Caco-2 (cell line): ENCODE data around the gene CLCN5. TPM values are rescaled to one million over a fixed set of nuclear protein-coding genes. Genes with fewer than 3 reads are reported as not detected.

Source experiments
- BruUV-seq: library from RNA; stranded (reverse); fragments of 400-500 nt; replicated peaks from 2 replicates; lab custom pipeline; 2021; lab: Mats Ljungman, UMichigan
- CTCF ChIA-PET: fragments of 300-600 bp; sonication (Branson Sonifier 250); formaldehyde crosslinking; loops from one replicate; lab custom pipeline; 2022; ENCODE audit warnings: antibody characterized with exemption; lab: Charles Lee
- POLR2A ChIA-PET: fragments of 300-600 bp; sonication (Branson Sonifier 250); formaldehyde crosslinking; loops from one replicate; lab custom pipeline; 2022; ENCODE audit warnings: antibody characterized with exemption; lab: Charles Lee
- DNase-seq, 2 experiments: peaks; one replicate each; pipeline versions ENCODE4 v3.0.0 to v3.0.0-alpha.2; 2020 to 2022
- H3K27me3 ChIP-seq: replicated peaks from 2 replicates; pipeline ENCODE4 v1.6.0; 2011; ENCODE audit warnings: low read length; ENCODE audit not compliant: control insufficient read depth, insufficient read depth
- H3K36me3 ChIP-seq: 2 replicates; pipeline ENCODE4 v1.5.1; 2011; ENCODE audit warnings: low read length; ENCODE audit not compliant: control insufficient read depth, insufficient read depth
- H3K4me1 ChIP-seq: fragments of 250-450 bp; sonication (Bioruptor Pico); 2 replicates; pipeline ENCODE4 v1.5.1; 2020; ENCODE audit warnings: mild to moderate bottlenecking
- H3K4me3 ChIP-seq: 2 replicates; pipeline ENCODE4 v1.5.1; 2011; ENCODE audit warnings: low read depth, mild to moderate bottlenecking, control low read depth, low read length
- H3K9me3 ChIP-seq: fragments of 250-450 bp; sonication (Bioruptor Pico); 2 replicates; pipeline ENCODE4 v1.5.1; 2020; ENCODE audit warnings: mild to moderate bottlenecking, moderate library complexity
- H3K27ac Mint-ChIP-seq: one replicate; pipeline ENCODE4 v1.8.0; 2022; ENCODE audit warnings: mixed read lengths; ENCODE audit not compliant: unreplicated experiment
- H3K27me3 Mint-ChIP-seq: one replicate; pipeline ENCODE4 v1.8.0; 2022; ENCODE audit warnings: mixed read lengths; ENCODE audit not compliant: insufficient read depth, unreplicated experiment
- H3K36me3 Mint-ChIP-seq: one replicate; pipeline ENCODE4 v1.8.0; 2022; ENCODE audit warnings: mild to moderate bottlenecking, mixed read lengths; ENCODE audit not compliant: insufficient read depth, unreplicated experiment
- H3K4me1 Mint-ChIP-seq: one replicate; pipeline ENCODE4 v1.8.0; 2022; ENCODE audit warnings: low read depth, mixed read lengths; ENCODE audit not compliant: unreplicated experiment
- H3K4me3 Mint-ChIP-seq: one replicate; pipeline ENCODE4 v1.8.0; 2022; ENCODE audit warnings: mild to moderate bottlenecking, moderate library complexity, mixed read lengths; ENCODE audit not compliant: unreplicated experiment
- H3K9me3 Mint-ChIP-seq: one replicate; pipeline ENCODE4 v1.8.0; 2022; ENCODE audit warnings: mixed read lengths; ENCODE audit not compliant: unreplicated experiment
- intact Hi-C: fragments of 100-400 bp; cut with micrococcal nuclease; formaldehyde crosslinking; loops from one replicate; pipeline ENCODE4 v1.10.0; 2022; ENCODE audit not compliant: unreplicated experiment
- total RNA-seq: library from RNA; stranded (reverse); gene quantifications from 2 replicates; pipeline ENCODE4 v1.2.3, GENCODE V29; 2022
- TF ChIP-seq, protein P1 (sequence below), 2 experiments: fragments of 200-600 bp in 1 of 2; IDR thresholded peaks; 1 replicate in 1 of 2; 2 replicates in 1 of 2; pipeline versions ENCODE4 v1.5.1 to v1.8.0; 2011 to 2022; ENCODE audit warnings: antibody characterized with exemption in 1 of 2, control low read depth in 1 of 2, inconsistent platforms in 1 of 2, low read depth in 1 of 2, low read length in 1 of 2, mild to moderate bottlenecking in 1 of 2, moderate library complexity in 1 of 2; ENCODE audit not compliant: insufficient read depth in 1 of 2, severe bottlenecking in 1 of 2, unreplicated experiment in 1 of 2

Gene CLCN5
- total RNA-seq, 1 experiment from 2014 or later = 61.0 TPM

DNA sequence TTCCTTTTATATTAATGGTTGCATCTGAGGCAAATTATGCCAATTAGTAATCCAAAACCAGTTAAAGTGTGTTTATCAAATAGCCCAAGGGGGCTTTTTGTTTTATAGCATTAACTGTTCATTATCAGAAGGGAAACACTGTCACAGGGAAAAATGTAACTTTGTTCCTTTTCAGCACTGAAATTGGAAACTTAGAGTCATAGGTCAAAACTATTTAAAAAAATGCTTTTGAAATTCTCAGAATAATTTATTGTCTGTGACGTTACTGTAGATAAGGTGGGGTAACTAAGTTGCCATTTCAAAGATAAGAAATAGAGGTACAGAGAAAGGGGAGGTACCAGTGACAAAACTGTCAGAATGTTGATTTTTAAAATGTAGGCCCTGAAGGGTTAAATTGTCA lies 149.1 kb downstream of the CLCN5 start:
- intact Hi-C loops = no loop called here
- DNase-seq = no peak
- H3K36me3 Mint-ChIP-seq = peaks cover 38% of the 10 kb centered on the region
- no peaks in the 10 kb centered on the region; the same call in 1 of the 2 replicates for H3K36me3 ChIP-seq
- H3K27ac Mint-ChIP-seq = no peak overlapping the region
- H3K4me1 ChIP-seq = peaks cover 64% of the 10 kb centered on the region
- H3K4me3 ChIP-seq = no peak overlapping the region
- H3K27me3 Mint-ChIP-seq = no peaks in the 10 kb centered on the region
- H3K27me3 ChIP-seq = no peaks in the 10 kb centered on the region
- H3K4me1 Mint-ChIP-seq = peaks cover 40% of the 10 kb centered on the region
- CTCF ChIA-PET = no interaction called here
- POLR2A ChIA-PET = no interaction called here
- no TSS peak for BruUV-seq
- no peaks in the 10 kb centered on the region for H3K9me3 ChIP-seq
- H3K4me3 Mint-ChIP-seq = no peak overlapping the region
- no peaks in the 10 kb centered on the region for H3K9me3 Mint-ChIP-seq
- TF ChIP-seq, protein P1, sequence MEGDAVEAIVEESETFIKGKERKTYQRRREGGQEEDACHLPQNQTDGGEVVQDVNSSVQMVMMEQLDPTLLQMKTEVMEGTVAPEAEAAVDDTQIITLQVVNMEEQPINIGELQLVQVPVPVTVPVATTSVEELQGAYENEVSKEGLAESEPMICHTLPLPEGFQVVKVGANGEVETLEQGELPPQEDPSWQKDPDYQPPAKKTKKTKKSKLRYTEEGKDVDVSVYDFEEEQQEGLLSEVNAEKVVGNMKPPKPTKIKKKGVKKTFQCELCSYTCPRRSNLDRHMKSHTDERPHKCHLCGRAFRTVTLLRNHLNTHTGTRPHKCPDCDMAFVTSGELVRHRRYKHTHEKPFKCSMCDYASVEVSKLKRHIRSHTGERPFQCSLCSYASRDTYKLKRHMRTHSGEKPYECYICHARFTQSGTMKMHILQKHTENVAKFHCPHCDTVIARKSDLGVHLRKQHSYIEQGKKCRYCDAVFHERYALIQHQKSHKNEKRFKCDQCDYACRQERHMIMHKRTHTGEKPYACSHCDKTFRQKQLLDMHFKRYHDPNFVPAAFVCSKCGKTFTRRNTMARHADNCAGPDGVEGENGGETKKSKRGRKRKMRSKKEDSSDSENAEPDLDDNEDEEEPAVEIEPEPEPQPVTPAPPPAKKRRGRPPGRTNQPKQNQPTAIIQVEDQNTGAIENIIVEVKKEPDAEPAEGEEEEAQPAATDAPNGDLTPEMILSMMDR (IDR thresholded peaks at IDR 0.05; ENCODE audit: insufficient read depth in 1 of 2, low read depth in 1 of 2, low read length in 1 of 2, severe bottlenecking in 1 of 2, unreplicated experiment in 1 of 2) = no peak

DNA sequence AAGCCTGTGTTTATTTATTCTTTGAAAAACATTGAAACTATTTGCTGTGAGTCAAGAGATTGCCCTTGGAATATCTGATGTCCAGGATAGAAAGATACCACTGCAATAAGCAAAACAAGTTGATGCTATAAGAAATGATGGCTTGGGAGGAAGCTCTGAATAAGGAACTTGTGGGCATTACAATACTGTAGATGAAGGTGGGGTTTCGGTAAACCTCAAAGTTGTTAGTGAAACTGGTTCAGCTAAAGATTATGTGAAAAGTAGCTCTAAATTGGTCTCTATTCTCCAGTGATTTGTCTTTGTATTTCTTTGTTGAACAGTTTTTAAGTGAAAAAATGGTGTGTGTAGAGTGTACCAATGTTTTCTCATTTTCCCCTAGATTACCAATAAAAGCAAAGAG lies 149.7 kb downstream of the CLCN5 start:
- Mint-ChIP-seq H3K4me1 (peaks cover 42% of the 10 kb centered on the region), H3K27me3 (no peaks in the 10 kb centered on the region), H3K27ac (no peak overlapping the region), H3K9me3 (no peaks in the 10 kb centered on the region), H3K4me3 (no peak overlapping the region), H3K36me3 (peaks cover 40% of the 10 kb centered on the region)
- ChIA-PET CTCF (no interaction called here), POLR2A (no interaction called here)
- H3K4me1 ChIP-seq = peaks cover 59% of the 10 kb centered on the region
- DNase-seq = no peak
- intact Hi-C loops = no loop called here
- H3K36me3 ChIP-seq = no peaks in the 10 kb centered on the region; the same call in 1 of the 2 replicates
- BruUV-seq = no TSS peak
- no peaks in the 10 kb centered on the region for H3K27me3 ChIP-seq
- no peak overlapping the region for H3K4me3 ChIP-seq
- H3K9me3 ChIP-seq = no peaks in the 10 kb centered on the region
- TF ChIP-seq, protein P1 (IDR thresholded peaks at IDR 0.05; ENCODE audit: insufficient read depth in 1 of 2, low read depth in 1 of 2, low read length in 1 of 2, severe bottlenecking in 1 of 2, unreplicated experiment in 1 of 2) = no peak

DNA sequence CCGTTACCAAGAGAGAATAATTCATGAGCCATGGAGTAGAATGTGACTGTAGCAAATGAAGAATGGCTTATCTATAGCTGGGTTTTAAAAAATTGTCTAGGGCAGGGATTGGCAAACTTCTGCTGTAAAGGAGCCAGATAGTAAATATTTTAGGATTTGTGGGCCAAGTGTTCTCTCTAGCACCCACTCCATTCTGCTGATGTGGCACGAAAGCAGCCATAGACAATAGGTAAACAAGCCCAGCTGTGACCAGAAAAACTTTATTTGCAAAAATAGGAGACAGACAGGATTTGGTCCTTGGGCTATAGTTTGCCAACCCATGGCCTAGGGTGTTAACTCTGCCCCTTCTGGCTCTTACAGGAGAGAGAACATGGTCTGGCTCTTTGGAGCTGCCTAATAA lies 151.2 kb downstream of the CLCN5 start:
- no peaks in the 10 kb centered on the region for H3K9me3 ChIP-seq

More for the DNA sequence above, 151.2 kb downstream of the CLCN5 start:
- DNase-seq = no peak
- peaks cover 43% of the 10 kb centered on the region for H3K36me3 Mint-ChIP-seq
- peaks cover 40% of the 10 kb centered on the region for H3K4me1 Mint-ChIP-seq
- Histone ChIP-seq H3K36me3 (no peaks in the 10 kb centered on the region; the same call in 1 of the 2 replicates), H3K4me1 (peaks cover 54% of the 10 kb centered on the region), H3K27me3 (no peaks in the 10 kb centered on the region), H3K4me3 (no peak overlapping the region)
- intact Hi-C loops = no loop called here
- no peak overlapping the region for H3K4me3 Mint-ChIP-seq
- H3K9me3 Mint-ChIP-seq = no peaks in the 10 kb centered on the region
- BruUV-seq = no TSS peak
- ChIA-PET POLR2A (no interaction called here), CTCF (no interaction called here)
- TF ChIP-seq, protein P1 (IDR thresholded peaks at IDR 0.05; ENCODE audit: insufficient read depth in 1 of 2, low read depth in 1 of 2, low read length in 1 of 2, severe bottlenecking in 1 of 2, unreplicated experiment in 1 of 2) = no peak
- no peaks in the 10 kb centered on the region for H3K27me3 Mint-ChIP-seq
- no peak overlapping the region for H3K27ac Mint-ChIP-seq
